ENCODE measurements around the gene CD8B2.

Gene CD8B2

DNA sequence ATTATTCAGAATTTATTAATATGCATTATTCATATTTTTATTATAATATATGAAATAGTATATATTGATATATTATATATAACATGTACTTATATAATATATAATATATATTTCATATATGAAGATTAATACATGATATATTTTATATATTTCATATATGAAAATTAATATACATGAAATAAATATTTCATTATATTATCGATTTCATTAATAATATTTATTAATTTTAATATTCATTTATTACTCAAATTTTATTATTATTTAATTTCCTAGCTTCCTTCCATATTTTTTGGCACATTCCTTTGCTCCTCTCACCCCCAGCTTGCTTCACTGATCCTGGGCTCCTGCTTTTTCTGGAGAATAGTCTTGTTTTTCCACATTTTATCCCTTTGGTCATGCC, 29.7 kb downstream of the CD8B2 start:
- no peaks in the 10 kb centered on the region for H3K9me3 Mint-ChIP-seq
- TF ChIP-seq, protein P1, sequence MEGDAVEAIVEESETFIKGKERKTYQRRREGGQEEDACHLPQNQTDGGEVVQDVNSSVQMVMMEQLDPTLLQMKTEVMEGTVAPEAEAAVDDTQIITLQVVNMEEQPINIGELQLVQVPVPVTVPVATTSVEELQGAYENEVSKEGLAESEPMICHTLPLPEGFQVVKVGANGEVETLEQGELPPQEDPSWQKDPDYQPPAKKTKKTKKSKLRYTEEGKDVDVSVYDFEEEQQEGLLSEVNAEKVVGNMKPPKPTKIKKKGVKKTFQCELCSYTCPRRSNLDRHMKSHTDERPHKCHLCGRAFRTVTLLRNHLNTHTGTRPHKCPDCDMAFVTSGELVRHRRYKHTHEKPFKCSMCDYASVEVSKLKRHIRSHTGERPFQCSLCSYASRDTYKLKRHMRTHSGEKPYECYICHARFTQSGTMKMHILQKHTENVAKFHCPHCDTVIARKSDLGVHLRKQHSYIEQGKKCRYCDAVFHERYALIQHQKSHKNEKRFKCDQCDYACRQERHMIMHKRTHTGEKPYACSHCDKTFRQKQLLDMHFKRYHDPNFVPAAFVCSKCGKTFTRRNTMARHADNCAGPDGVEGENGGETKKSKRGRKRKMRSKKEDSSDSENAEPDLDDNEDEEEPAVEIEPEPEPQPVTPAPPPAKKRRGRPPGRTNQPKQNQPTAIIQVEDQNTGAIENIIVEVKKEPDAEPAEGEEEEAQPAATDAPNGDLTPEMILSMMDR (IDR thresholded peaks at IDR 0.05; ENCODE audit: unreplicated experiment in 3 of 3) = no peak
- no peak overlapping the region for H3K27ac Mint-ChIP-seq
- no peaks in the 10 kb centered on the region for H3K4me1 Mint-ChIP-seq
- H3K36me3 Mint-ChIP-seq (ENCODE audit: low read depth) = no peaks in the 10 kb centered on the region
- H3K4me3 Mint-ChIP-seq = no peak overlapping the region
- H3K27me3 Mint-ChIP-seq (ENCODE audit: low read depth) = no peaks in the 10 kb centered on the region

- no peaks in the 10 kb centered on the region for H3K27me3 Mint-ChIP-seq (ENCODE audit: low read depth)
- no peaks in the 10 kb centered on the region for H3K36me3 Mint-ChIP-seq (ENCODE audit: low read depth)
- H3K4me3 Mint-ChIP-seq = no peak overlapping the region
- H3K4me1 Mint-ChIP-seq = no peaks in the 10 kb centered on the region
- no peaks in the 10 kb centered on the region for H3K9me3 Mint-ChIP-seq
- H3K27ac Mint-ChIP-seq = no peak overlapping the region
- TF ChIP-seq, protein P1 (IDR thresholded peaks at IDR 0.05; ENCODE audit: unreplicated experiment in 3 of 3) = no peak
These were observed 30.2 kb downstream of the CD8B2 start for GRCh38 chr2:106517329-106517728.

DNA sequence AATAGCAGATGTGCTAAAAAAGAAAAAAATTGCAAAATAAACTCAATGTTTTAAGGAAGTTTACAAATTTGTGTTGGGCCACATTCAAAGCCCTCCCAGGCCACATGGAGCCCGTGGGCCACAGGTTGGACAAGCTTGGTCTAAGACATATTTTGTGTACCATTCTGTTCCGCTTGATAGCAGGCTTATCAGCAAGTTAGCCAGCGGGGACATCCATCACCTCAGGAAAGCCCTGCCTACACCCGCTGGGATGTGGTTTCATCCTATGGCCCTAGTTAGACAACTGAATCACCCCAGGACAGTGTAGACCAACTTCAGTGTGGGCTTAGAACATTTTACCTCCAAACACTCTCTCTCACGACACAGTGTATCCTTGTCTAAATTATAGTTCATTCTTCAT, 32.6 kb downstream of the CD8B2 start:
- Mint-ChIP-seq H3K27ac (no peak overlapping the region), H3K4me3 (no peak overlapping the region), H3K4me1 (no peaks in the 10 kb centered on the region), H3K27me3 (ENCODE audit: low read depth) (no peaks in the 10 kb centered on the region), H3K36me3 (ENCODE audit: low read depth) (peaks cover 3% of the 10 kb centered on the region), H3K9me3 (no peaks in the 10 kb centered on the region)
- TF ChIP-seq, protein P1 (IDR thresholded peaks at IDR 0.05; ENCODE audit: unreplicated experiment in 3 of 3) = no peak

DNA sequence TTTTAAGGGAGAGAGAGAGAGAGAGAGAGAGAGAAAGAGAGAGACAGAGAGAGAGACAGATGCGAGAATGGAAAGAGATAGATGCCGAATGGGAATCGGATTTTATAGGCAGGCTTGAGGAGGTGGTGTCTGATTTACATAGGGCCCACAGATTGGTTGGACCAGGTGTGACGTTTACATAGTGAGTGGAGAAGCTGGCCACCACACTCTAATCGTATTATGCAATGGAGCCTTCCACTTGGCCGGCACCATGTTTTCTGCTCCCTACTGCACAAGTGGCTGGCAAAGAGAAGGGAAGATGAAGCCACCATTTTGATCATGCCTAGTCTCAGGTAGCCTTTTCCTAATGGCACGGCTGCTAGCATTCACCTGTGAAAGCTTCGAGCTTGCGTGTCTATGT, 33.9 kb downstream of the CD8B2 start:
- H3K27ac Mint-ChIP-seq = no peak overlapping the region
- no peaks in the 10 kb centered on the region for H3K9me3 Mint-ChIP-seq
- H3K27me3 Mint-ChIP-seq (ENCODE audit: low read depth) = no peaks in the 10 kb centered on the region
- H3K36me3 Mint-ChIP-seq (ENCODE audit: low read depth) = peaks cover 3% of the 10 kb centered on the region
- TF ChIP-seq, protein P1 (IDR thresholded peaks at IDR 0.05; ENCODE audit: unreplicated experiment in 3 of 3) = no peak
- no peaks in the 10 kb centered on the region for H3K4me1 Mint-ChIP-seq
- H3K4me3 Mint-ChIP-seq = no peak overlapping the region

GRCh38 chr2:106523976-106524665, 37.0 kb downstream of the CD8B2 start:
- no peaks in the 10 kb centered on the region for H3K27me3 Mint-ChIP-seq (ENCODE audit: low read depth)
- TF ChIP-seq, protein P1 (IDR thresholded peaks at IDR 0.05; ENCODE audit: unreplicated experiment in 3 of 3) = no peak
- H3K27ac Mint-ChIP-seq = no peak overlapping the region
- H3K36me3 Mint-ChIP-seq (ENCODE audit: low read depth) = peaks cover 3% of the 10 kb centered on the region
- H3K9me3 Mint-ChIP-seq = no peaks in the 10 kb centered on the region
- no peak overlapping the region for H3K4me3 Mint-ChIP-seq
- no peaks in the 10 kb centered on the region for H3K4me1 Mint-ChIP-seq

DNA sequence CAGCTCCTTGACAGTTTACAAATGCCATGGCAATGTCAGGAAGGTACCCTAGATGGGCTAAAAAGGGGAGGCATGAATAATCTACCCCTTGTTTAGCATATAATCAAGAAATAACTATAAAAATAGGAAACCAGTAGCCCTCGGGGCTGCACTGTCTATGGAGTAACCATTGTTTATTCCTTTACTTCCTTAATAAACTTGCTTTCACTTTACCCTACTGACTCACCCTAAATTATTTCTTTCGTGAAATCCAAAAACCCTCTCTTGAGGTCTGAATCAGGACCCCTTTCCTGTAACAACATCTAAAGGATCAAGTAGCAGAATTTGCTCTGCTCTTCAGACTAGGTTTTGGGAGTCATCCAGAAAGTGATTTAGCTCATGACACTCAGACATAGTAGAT, 43.7 kb downstream of the CD8B2 start:
- Mint-ChIP-seq H3K4me1 (peaks cover 4% of the 10 kb centered on the region), H3K4me3 (no peak overlapping the region), H3K9me3 (no peaks in the 10 kb centered on the region), H3K27me3 (ENCODE audit: low read depth) (peaks cover 12% of the 10 kb centered on the region), H3K27ac (no peak overlapping the region), H3K36me3 (ENCODE audit: low read depth) (no peaks in the 10 kb centered on the region)
- TF ChIP-seq, protein P1 (IDR thresholded peaks at IDR 0.05; ENCODE audit: unreplicated experiment in 3 of 3) = no peak
